GM19035 (cell line): Measurements from ENCODE around the gene PLXNA4.

Experiments used
- ATAC-seq: cut with Tn5 transposase; IDR thresholded peaks from one replicate; pipeline ENCODE4 v1.9.1; 2021; ENCODE audit not compliant: unreplicated experiment

PLXNA4 gene

DNA sequence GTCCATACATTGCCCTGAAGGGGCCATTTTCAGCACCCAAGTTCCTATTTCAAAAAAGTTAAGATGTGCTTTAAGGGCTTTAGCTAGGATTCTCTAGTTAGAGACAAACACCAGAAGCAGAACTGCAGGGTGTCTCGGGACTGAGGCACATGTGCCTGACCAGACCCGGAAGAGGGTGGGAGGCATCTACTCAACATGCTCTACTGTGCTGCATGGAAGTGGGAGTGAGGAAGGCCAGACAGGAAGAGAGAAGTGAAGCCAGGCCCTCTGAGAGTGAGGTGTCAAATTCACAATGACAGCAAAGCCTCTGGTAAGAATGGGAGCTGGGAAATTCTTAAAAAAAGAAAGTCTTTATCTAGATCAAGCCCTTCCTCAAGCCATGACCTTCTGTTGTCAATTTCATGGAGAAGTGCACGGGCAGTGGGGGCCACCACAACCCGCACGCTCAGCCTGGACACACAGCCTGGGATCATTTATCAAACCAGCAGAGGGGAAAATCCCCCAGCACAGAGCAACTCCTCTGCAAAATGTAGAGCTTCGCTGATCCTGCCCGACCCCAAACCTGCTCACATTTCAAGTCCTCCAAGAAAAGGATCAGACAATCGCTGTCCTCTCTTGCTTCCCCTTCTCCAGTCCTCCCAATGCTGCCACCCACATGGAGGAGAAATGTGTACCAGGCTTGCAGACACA is 38.7 kb downstream of the PLXNA4 start:
- no peak for ATAC-seq

DNA sequence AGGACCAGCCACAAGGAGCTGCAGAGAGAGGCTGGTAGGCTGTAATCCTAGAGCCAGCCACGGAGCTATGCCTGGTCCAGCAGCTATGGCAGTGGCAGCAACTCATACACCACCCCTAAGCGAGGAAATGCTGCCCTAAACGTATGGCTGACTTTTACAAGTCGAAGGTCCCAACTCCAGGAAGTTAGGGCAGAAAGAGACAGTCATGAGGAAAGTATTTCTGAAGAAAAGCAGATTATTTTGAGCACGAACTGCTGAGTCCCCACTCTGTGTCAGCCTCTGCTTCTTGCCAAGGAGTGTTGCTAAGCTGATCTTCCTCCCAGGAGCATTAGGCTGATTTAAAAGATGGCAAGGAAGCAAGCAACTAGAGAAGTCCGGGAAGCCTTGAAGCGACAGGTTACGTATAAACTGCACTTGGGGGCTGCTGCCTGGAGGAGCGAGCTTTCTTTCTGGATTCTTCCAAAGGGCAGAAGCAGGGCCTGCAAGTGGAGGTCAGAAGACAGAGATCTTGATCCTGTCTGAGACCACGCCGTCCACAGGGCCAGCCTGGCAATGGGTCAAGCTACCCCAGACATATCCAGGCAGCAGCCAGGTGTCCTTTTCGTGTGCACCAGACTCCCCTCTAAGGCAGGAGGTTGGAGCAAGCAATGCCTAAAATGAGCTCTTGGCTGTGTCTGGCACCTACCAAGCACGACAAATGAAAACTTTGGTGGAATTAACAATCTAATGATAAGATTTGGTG is 39.4 kb downstream of the PLXNA4 start:
- ATAC-seq: no peak

DNA sequence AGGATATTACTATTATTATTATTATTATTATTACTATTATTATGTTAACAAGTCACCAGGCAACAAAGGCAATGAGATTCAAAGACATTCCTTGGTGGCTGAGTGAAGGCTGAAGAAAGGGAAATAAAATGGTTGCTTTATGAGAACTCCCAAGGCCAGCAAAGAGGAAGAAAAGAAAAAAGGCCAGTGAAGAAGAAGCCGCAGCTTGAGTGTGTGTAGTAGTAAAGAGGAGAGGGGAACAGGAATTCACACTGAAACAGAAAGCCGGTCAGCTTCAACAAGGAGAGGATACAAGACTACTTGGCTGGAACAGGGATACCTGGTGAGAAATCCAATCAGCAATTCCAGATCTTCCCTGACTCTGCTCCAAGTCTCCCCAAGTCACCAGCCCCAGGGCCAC is 42.4 kb downstream of the PLXNA4 start:
- no peak for ATAC-seq

DNA sequence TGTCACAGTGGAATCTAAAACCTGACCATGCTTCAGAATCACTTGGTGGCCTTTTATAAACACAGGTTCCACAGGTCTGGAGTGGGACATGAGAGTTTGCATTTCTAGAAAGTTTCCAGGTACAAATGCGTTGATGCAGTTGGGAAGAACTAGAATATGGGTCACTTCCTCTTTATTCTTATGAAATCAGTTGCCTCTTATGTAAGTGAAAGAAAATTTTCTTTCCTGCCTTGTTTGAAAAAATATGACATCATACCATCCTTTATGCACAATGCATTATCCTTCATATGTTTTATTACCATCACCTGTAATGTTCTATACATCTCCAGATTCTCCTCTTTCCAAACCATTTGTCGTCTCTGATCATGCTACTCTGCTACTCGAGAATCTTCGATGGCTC is 44.0 kb downstream of the PLXNA4 start:
- ATAC-seq: no peak

DNA sequence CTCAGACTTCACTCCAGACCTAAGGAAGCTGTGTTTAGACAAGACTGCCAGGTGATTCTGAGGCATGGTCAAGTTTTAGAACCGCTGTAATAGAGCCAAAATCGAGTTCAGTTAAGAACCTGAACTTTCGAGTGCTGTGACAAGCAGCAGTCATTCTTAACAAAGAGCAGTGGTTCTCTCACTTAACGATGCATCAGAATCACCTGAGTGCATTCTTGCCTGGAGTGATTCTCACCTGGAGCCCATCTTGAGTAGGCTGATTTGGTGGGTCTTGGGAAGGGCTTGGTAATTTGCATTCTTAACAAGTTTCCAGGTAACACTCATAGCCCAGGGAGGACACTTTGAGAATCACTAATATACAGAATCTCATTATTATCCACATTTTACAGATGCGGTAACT is 44.7 kb downstream of the PLXNA4 start:
- no peak for ATAC-seq

DNA sequence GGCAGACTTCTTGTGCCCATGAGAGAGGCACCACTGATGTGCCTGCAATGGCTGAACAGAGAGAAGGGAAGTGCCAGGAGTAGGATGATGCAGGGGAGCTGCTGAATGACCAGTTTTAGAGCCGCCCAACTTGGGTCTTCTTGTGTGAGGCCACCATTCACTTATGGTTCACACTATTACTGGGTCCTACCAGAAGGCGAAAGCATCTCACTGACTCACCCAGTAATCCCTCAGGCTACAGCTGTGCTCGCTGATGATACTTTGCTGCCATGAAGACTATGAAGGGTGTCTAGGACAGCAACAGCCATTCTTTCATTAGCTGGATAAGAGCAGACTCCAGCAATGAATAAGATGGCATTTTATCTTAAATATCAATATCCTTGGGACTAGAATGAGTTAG is 47.6 kb downstream of the PLXNA4 start:
- ATAC-seq: no peak

DNA sequence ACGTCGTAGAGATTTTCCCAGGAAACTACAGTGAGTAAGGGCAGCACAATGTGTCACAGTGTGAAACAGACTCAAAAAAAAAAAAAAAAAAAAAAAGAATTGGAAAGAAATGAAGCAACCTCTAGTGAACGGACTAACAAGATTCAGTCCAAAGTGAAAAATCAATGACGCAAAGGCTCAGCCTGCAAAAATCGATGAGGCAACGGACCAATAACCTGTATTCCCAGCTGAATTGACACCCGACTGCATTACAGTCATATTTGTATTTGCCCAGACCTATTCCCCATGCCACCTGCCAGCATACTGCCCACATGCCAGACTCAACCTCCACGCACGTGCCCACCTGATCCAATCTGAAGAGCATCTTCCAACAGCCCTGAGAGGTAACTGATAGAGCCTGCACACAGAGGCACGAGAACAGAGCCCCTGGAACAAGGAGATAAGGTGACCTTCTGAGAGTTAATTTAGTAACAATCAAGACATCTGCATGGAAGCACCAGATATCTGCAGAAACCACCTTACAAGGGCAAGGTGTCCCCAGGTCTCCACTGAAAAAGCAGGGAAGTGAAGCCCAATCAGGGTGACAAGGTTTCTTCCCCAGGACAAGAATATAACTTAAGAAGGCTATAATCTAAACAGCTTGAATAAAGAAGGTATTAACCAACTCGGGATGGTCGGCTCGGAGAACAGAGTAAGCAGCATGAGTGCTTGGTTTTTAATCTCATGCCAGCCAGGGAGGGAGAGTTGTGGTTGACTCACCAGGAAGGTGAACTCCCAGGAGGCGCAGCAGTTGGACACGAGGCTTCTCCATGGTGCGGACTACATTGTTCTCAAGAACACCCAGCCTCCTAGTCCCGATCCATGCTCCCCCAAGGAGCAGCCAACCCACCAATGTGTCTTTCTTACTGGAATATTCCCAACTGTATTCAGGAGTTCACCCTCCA is 48.5 kb downstream of the PLXNA4 start:
- ATAC-seq: no peak

DNA sequence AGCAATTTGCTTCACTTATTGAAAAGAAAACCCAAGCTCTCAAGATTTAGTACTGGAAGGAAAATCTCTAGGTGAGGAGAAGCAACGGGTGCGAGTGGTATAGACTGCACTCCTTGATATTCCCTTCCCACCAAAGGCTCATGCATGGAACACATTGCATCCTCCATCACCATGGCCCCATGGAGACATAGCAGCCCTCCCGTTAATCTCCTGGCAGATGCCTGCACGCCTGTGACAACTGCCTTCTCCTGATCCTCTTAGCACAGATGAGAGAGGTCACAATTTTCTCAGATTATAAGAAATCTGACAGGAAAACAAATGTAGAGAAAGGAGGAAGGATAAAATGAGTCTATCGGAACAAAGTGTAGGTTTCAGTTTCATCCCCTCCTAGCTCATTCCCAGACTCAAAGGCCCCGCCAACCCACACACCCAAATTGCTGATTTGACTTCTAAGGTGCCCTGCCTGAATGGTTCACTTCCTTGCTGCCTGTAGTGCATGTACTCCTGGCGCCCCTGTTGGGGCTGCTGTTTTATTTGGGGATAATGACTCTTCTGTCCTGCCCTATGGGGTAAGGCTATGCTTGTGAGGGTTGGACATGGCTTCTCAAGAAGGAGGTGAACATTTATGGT is 50.0 kb downstream of the PLXNA4 start:
- ATAC-seq: no peak

DNA sequence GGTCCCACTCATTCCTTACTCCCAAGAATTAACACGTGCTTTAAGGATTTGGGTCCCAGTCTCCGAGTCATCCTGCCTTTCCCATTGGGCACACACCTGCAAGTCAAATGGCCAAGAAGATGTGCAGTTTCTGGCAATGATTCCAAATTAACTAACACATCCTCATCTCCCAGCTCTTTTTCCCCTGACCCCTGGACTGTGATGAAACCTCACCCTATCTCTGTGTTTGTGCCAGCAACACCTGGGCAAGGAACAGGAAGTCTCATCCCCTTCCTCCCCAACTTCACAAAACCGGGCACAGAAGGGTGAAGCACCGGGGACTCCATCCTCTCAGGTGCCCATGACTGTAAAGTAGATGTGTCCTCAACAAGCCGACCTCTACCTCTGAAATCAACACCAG is 54.8 kb downstream of the PLXNA4 start:
- ATAC-seq: no peak

DNA sequence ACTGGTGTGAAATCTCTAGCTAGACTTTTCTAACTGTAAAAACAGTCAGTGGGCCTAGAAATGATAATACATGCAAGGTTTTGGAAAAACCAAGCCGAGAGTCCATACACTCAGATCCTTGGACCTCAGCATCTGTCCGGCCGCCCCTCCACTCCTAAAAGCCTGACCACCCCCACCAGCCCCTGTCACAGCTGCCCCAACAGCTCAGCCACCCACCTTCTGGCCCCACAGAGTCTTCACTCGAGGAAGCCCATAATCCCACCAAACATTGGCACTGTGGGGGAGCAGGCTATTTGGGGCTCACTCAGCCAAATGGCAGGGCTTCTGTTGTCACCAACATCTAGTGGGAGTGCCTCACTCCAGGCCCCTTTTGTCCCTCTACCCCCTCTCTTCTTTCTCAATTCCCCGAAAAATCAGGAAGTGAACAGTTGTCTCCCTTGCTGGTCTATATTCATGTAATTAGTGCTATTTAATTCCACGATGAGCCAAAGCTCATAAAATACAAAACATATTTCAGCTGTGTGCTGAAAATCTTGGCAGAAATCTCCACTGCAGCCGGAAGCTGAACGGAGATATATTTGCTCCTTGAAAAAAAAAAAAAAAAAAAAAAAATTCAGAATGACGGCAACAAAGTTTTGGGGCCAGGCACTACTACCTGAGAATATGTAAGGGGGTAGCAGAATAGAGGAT is 55.5 kb downstream of the PLXNA4 start:
- ATAC-seq: no peak

DNA sequence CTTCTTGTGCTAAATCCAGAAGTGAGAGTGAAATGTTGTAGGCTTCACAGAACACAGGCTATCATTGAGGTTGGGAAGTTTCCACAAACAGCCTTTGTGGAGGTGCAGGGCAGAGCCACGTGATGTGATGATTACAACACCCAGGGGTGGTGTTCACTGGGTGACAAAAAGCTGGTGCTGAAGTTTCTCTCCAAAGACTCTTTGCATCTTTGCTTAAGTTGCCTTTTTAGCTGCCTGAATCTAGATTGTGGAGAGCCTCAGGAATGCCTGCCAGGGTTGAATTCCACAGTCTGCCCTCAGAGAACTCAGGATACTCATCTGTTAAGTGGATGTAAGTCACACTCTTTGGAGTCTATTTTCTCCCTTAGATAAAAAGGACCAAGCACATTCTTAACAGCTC is 56.3 kb downstream of the PLXNA4 start:
- no peak for ATAC-seq

DNA sequence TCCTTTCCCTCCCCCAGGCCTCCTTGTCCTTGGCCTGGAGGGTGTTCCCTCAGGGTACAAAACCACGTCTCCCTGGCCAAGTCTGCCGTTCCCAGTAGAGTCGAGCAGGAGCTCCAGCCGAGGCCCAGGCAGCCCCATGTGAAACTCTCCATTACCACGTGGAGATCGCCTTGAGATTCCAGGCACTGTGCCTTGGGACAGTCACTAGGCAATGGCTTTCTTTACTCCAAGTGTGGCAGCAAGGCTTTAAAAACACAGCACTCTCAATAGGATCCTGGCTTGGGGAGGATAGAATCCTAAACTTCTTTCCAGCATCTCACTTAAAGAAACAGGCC is 57.5 kb downstream of the PLXNA4 start:
- no peak for ATAC-seq

DNA sequence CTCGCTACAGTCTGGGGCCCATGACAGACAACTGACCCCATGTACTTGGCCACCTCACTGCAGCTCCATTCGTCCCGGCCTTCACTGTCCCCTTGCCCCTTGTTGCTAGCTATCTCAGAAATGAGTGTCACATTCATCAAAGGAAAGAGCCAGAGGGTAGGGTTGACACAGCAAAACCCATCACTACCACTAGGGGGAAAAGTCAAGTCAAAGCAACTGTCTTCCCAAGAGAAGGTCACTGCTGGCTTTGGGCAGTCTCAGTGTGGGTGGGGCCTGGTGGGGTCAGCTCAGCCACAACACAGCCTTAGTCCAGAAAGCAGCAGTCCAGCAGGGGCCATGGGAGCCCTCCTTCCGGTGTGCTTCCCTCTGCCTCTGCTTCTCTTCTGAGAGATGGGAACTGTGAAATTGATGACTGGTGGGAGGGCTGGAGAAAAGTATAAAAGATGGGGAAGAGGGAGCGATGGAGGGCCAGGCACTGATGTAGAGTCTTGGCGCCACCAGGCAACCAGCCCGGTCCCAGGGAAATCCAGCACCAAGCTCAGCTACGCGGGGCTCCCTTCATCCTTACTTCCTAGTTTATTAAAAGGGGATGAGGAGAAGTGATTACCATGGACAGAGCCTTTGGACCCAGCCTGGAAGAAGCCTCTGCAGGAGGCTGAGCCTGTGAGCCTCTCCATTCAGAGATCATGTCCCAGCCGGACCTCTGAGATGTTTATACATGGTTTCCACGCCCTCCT is 58.0 kb downstream of the PLXNA4 start:
- no peak for ATAC-seq

DNA sequence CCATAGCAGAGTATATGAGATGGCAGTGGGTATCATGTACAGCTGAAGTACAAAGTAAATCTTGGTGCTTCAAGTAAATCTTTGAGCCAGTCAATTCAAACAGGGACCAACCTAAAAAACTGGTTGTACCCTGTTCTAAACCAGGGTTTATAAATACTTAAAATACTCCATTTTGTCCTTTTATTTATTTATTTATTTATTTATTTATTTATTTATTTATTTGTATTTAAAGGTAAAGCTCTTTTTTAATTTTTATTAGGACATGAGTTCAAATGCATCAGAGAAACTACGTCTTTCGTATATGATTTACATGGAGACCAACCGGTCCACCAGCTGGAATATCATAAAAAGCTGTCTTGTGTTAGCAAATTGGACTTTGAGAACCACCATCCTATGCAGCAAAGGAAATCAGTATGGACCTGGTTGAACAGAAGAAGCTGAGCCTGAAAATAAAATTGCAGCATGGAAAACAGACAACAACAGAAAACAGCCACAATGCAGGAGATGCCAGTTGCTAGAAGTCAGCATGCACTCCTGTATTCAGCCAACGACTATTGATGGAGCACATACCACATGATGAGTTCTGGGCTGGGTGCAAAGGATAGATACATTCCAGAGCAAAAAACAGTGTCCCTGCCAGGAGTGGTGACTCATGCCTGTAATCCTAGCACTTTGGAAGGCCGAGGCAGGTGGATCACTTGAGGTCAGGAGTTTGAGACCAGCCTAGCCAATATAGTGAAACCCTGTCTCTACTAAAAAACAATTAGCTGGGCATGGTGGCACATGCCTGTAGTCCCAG is 60.0 kb downstream of the PLXNA4 start:
- ATAC-seq: no peak

DNA sequence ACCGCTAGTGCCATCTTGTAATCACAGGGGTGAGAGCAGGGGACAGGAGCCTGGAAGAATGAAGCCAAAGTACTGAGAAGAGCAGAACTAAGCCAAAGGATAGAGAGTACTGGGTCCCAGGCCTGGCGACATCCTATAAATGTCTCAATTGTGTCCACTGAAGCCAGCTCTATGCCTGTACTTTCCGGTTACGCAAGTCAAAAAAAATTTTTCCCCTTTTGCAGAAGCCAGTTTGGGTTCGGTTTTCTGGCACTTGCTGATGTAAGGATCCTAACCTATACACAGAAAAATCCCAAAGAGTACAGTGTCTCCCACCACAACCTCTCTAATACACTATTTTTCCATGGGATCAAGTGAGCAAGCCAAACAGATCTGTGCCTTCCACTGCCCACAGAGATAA is 61.1 kb downstream of the PLXNA4 start:
- ATAC-seq: no peak

DNA sequence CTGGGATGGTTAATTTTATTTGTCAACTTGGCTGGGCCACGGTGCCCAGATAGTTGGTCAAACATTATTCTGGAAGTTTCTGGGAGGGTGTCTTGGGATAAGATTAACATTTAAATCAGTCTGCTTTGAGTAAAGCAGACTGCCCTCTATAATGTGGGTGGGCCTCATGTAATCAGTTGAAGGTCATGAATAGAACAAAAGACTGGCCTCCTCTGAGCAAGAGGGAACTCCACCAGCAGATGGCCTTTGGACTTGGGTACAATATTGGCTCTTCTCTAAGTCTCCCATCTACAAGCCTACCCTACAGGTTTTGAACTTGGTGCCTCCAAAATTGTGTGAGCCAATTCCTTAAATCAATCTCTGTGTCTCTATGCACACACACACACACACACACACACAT is 61.8 kb downstream of the PLXNA4 start:
- ATAC-seq: no peak

DNA sequence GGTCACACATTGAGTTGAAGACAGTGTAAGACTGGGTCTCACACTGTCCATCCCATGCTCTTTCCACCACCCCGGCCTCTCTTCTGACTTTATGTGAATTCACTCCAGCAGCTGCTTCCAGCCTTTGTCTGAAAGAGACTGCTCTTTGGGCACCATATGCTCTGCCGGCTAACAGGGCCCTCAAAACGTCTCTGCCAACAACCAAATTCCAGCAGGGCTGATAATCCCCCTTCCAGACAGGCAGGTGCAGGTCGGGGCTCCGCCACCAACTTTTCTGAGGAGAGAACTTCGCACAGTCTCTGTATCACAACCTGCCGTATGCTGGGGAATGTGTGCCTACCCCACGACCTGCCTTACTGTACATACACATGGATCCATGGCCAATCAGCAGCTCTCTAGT is 64.3 kb downstream of the PLXNA4 start:
- no peak for ATAC-seq

DNA sequence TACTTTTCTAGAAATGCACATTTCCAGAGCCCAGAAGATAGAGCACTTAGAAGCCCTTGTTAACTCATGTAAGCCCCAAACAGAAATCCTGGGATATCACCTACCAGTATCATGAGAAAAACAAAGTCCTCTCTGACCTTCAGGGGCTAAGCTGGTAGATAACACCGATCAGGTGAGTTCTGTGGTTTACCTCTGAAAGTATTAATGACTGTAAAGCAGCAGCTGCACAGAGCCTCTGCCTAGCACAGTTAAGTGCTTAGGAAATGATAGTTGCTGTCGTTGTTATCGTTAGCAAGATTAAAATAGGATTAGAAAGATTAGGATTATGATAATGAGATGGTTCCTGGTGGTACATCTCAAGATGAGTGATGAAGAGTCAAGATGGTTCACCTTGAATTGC is 64.9 kb downstream of the PLXNA4 start:
- ATAC-seq: no peak

DNA sequence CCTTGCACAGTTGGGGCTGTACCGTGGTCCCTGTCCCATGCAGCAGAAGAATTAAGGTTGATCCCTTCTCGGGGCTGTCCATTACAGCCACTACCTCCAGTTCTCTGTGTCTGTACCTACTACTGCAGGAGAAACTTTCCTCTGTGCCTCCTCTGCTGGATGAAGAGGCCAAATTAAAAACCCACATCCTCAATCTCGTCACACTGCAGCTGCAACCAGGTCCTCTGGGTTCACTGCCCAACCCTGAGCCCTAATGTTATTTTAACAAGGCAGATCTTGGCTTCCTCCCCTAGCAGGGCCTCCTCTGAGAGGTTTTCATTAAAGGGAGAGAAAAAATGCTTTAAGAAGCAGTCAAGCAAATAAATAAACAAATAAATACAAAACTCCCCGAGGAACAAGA is 66.6 kb downstream of the PLXNA4 start:
- ATAC-seq: no peak
